Measurements from ENCODE around the gene CDH2.

Gene CDH2

GRCh38 chr18:28125051-28125450 lies 51.9 kb downstream of the CDH2 start:
- no peak for DNase-seq

GRCh38 chr18:28124131-28125029 lies 52.5 kb downstream of the CDH2 start:
- no peak for DNase-seq

GRCh38 chr18:28123401-28124030 lies 53.4 kb downstream of the CDH2 start:
- no peak for DNase-seq

- DNase-seq = no peak
Measured at GRCh38 chr18:28120828-28121515, 56.0 kb downstream of the CDH2 start.

GRCh38 chr18:28116461-28116860 lies 60.5 kb downstream of the CDH2 start:
- DNase-seq = no peak

- no peak for DNase-seq
Measured at GRCh38 chr18:28115149-28115550, 61.8 kb downstream of the CDH2 start.

GRCh38 chr18:28114472-28114871 lies 62.5 kb downstream of the CDH2 start:
- DNase-seq = no peak

GRCh38 chr18:28113271-28114029 lies 63.5 kb downstream of the CDH2 start:
- no peak for DNase-seq

- DNase-seq = no peak
Measured at GRCh38 chr18:28112056-28112470, 64.9 kb downstream of the CDH2 start.

GRCh38 chr18:28110924-28111323 lies 66.0 kb downstream of the CDH2 start:
- no peak for DNase-seq

GRCh38 chr18:28109781-28110560 lies 67.0 kb downstream of the CDH2 start:
- peak; percentile 43 for DNase-seq

- peak; percentile 83 for DNase-seq
Measured at GRCh38 chr18:28108814-28109213, 68.1 kb downstream of the CDH2 start.

GRCh38 chr18:28108254-28108653 lies 68.7 kb downstream of the CDH2 start:
- DNase-seq = no peak

GRCh38 chr18:28099237-28099636 lies 77.7 kb downstream of the CDH2 start:
- DNase-seq = no peak

- DNase-seq = no peak
Measured at GRCh38 chr18:28095631-28096030, 81.3 kb downstream of the CDH2 start.

- DNase-seq = no peak
Measured at GRCh38 chr18:28095041-28095440, 81.9 kb downstream of the CDH2 start.

- DNase-seq = no peak
Measured at GRCh38 chr18:28091197-28091596, 85.7 kb downstream of the CDH2 start.

- no peak for DNase-seq
Measured at GRCh38 chr18:28088477-28088876, 88.5 kb downstream of the CDH2 start.

- no peak for DNase-seq
Measured at GRCh38 chr18:28086670-28087552, 90.0 kb downstream of the CDH2 start.

- no peak for DNase-seq
Measured at GRCh38 chr18:28081516-28081915, 95.4 kb downstream of the CDH2 start.

- no peak for DNase-seq
Measured at GRCh38 chr18:28080876-28081300, 96.0 kb downstream of the CDH2 start.
